Activated CD4-positive, alpha-beta T cell treated with anti-CD3 and anti-CD28 coated beads, Interleukin-2, amount 50 U/mL, for 24 hours (primary cell): Measurements from ENCODE around the gene STKLD1.
"Not testable (repeated sequence)": the region's sequence is repeated elsewhere in the genome, so short reads cannot be mapped to it uniquely, and the experiment has no call there.

Experiments used
- DNase-seq, 2 donors: peaks; one replicate each; pipeline ENCODE4 v3.0.0-alpha.2; 2020; ENCODE audit warnings: low read depth in 1 of 2, low spot score in 1 of 2

The STKLD1 gene

DNA sequence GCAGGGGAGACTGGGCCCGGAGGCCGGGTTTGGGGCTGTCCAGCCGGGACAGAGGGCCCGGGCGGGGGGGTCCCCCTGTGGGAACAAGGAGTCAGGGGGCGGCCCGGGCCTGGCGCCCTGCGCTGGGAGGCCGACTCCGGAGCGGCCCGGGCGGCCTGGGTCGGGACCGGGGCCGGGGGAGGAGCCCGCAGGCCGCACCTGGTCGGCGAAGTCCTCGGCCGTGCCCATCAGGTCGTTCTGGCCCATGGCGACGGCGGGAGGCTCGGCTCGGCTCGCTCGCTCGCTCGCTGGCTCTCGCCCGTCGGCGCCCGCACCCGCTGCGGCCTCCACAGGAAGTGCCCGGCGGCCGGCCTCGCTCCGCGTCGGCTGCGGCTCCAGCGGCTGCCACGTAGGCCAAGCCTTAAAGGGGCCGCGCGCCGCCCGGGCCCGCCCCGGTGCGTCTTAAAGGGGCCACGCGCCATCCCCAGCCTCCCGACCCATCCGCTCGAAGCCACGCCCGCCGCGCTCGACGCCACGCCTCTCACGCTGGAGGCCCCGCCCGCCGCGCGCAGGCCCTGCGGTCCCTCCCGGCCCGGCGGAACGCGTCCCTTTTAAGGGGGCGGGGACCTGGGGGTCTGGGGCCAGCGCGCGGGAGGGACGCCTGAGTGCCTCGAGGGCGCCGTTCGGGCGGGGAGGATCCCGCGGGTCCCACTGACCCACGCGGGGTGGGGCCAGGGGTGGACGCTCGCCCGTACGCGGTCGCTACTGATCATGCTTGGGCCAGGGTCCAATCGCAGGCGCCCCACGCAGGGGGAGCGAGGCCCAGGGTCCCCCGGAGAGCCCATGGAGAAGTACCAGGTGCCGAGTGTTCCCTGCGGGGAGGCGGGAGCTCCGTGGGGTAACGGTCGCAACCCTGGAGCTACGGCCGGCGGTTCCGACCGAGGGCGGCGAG is at the start of gene STKLD1, which contains the start of gene SURF4:
Gene STKLD1 (plus strand): TSS at position 643 of the 931 bp plus-strand sequence. CDS start 108 bp downstream, at position 751.
Gene SURF4 (minus strand): TSS at position 337 of the 931 bp plus-strand sequence. CDS start 91 bp downstream, at position 246.
- DNase-seq = peak; percentile 90 to 96

DNA sequence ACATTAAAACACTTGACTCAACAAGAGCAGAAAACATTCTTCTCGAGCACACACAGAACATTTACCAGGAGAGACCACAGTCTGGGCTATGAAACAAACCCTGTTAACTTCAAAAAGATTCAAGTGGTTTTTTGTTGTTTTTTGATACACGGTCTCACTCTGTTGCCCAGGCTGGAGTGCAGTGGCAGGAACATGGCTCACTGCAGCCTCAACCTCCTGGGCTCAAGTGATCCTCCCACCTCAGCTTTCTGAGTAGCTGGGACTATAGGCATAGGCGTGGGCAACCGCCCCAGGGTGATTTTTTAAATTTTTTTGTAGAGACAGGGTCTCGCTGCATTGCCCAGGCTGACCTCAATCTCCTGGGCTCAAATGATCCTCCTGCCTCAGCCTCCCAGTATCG is 49.1 kb upstream of the STKLD1 start:
- DNase-seq = not testable (repeated sequence)

DNA sequence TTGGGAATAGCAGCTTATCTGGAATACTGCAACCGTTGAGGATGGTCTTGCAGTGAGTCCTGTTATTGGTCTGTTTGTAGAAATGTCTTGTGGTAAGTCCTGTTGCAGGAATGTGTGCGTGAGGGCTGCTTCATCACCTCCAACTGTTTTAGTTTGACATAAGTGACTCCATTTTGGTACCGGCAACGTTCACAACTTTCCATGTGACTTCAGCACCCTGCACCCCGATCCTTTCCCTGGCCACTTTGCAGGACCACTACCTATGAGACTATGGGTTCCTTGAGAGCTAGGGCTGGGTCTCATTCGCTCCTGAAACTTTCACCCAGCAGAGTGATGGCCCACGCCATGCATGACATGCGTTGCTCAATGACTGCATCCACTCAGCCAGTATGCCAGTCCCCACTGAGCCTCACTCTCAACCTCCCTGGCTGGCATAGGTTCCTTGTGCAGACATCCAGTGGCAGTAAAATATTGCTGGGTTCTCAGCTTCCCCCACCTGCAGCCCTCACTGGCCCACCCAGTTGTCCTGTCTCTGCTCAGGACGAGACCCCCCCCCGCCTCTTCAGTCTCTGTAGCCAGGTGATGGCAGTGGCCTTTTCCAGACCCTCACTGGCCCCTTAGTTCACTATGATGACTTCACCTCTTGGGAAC is 48.2 kb upstream of the STKLD1 start:
- no peak for DNase-seq

DNA sequence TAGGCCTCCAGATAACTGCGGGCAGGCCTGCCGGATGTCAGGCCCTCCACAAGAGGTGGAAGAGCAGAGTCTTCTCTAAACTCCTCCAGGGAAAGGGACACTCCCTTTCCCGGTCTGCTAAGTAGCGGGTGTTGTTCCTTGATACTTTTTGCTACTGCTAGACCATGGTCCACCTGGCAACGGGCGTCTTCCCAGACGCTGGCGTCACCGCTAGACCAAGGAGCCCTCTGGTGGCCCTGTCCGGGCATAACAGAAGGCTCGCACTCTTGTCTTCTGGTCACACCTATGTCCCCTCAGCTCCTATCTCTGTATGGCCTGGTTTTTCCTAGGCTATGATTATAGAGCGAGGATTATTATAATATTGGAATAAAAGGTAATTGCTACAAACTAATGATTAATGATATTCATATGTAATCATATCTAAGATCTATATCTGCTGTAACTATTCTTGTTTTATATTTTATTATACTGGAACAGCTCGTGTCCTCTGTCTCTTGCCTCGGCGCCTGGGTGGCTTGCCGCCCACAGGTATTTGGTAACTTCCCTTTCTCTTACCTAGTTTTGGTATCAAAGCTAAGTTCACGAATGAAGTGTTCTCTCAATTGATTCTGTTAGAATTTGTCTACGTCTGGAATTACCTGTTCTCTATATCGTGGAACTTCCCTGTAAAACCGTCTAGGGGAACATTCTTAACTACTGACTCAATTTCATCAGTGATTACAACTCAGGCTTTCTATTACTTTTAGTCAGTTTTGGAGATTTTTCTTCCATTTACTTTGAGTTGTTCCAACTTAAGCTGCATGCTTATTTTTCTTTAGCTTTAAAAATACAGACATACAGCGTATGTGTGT is 46.6 kb upstream of the STKLD1 start:
- DNase-seq = not testable (repeated sequence)

DNA sequence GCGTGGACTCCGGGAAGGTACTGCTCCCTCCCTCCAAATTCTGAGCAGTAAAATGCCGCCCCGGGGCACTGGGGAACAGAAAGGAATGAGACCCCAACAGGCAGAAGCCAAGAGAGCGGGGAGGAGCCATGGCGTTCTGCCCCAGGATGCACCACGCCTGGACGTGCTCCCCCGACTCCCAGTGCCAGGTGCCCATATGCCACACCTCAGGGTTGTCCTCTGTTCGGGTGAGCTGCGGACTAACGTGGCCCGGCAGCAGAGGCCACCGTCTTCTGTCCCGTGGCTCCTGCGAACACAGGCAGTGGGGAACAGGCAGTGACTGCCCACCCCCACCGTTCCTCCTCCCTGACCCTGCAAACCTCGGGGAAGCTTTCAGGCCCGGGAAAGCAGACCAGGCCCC is 44.9 kb upstream of the STKLD1 start:
- no peak for DNase-seq

DNA sequence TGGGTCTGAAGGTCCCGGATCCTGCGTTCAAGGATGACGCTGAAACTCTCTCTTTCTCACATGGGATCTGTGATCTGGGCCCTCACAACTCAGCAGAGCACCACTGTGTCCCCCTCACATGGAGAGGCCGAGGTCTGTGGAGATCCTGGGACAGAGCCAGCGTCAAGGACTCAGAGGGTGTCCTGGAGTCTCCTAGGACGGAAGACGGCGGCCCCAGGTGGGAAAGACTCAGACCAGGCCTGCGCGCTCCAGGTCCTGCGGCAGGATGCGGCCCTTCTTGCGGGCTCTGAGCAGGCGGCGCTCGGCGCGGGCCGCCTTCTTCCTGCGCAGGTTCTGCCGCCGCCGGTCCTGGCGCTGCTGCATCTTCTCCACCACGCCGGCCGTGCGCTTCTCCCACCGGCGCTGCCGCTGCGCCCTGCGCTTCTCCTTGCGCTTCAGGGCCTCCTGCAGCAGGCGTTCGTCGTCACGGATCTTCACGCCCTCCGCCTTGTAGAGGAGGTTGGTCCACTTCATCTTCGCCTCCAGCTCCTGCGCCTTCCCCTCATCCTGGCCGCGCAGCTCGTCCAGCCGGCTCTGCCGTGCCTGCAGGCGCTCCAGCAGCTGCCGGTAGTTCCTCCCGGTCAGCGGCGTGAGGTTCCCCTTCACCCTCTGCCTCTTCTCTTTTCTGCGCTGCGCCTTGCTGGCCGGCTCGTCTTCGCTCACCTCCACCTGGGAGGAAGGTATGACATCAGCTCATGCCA is 44.4 kb upstream of the STKLD1 start:
- no peak for DNase-seq

DNA sequence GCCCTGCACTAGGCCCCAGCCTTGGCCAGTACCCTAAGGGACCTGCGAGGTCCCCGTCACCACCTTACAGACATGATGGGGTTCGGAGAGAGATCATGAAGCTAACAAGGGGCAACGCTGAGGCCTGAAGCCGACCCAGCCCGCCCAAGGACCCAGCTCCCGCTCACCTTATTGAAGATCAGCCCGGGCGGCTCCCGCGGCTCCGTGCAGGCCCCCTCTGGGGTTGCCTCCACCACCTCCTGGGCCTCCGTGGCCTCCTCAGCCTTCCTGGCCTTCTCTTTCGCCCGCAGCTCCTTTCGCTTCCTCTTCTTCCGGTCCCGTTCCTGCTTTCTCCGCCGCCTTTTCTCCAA is 43.8 kb upstream of the STKLD1 start:
- DNase-seq = no peak

DNA sequence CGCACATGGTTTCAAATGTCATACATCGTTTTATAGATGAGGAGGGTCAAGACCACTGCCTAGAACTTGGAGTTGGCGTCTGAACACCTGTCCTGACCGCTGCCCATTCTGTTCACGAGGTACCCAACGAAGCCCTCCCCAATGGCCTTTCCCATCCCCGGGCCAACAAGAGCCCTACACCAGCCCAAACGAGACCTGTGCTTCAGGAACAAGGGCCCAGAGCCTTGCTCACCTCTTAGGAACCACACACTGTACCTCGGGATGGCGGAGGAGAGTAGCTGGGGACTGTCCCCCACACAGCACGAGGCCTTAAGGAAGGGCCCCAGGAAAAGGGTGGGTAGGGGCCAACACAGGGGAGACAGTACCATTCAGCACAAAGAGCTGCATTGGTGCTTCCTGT is 43.2 kb upstream of the STKLD1 start:
- DNase-seq = no peak

DNA sequence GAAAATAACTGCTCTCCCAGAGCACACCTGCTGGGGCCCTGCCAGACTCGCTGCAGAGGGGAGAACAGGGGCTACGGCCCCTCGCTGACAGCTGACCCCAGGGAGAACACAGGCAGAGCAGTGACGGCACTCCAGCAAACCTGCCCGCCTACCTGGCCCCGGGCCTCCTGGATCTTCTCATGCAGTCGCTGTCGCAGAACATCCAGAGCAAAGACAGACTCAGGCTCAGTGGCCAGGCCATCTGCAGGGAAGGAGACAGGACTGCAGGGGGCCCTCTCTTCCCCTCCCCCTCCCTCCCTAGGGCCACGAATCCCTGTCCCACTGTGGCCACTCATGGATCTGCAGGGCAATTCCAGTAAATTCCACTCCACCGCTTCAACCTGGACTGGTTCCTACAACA is 42.6 kb upstream of the STKLD1 start:
- DNase-seq = no peak

DNA sequence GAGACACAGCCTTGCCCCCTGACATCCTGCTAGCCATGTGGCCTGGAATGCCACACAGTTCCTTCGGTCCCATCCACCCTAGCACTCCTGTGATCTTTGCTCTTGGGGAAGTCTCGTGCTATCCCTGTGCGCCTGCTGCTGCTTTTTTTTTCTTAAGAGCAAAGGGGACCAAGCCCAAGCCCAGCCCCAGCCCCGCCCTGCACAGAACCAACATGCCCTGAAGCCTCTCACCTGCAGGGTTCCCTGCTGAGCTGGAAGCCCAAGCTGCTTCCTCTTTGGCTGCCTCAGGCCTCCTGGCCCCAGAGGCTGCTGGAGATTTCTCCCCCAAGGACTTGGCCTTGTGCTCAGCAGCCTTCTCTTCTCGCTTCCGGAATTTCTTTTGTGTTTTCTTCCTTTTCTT is 42.0 kb upstream of the STKLD1 start:
- DNase-seq = no peak

DNA sequence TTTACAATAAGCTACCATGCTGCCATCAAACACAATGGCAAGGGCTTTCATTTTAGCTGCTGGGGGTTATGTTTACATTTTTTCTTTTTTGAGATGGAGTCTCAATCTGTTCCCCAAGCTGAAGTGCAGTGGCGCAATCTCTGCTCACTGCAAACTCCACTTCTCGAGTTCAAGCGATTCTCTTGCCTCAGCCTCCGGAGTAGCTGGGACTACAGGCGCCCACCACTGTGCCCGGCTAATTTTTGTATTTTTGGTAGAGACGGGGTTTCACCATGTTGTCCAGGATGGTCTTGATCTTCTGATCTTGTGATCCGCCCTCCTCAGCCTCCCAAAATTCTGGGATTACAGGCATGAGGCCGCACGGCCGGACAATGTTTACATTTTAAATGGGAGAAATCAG is 41.3 kb upstream of the STKLD1 start:
- not testable (repeated sequence) for DNase-seq

DNA sequence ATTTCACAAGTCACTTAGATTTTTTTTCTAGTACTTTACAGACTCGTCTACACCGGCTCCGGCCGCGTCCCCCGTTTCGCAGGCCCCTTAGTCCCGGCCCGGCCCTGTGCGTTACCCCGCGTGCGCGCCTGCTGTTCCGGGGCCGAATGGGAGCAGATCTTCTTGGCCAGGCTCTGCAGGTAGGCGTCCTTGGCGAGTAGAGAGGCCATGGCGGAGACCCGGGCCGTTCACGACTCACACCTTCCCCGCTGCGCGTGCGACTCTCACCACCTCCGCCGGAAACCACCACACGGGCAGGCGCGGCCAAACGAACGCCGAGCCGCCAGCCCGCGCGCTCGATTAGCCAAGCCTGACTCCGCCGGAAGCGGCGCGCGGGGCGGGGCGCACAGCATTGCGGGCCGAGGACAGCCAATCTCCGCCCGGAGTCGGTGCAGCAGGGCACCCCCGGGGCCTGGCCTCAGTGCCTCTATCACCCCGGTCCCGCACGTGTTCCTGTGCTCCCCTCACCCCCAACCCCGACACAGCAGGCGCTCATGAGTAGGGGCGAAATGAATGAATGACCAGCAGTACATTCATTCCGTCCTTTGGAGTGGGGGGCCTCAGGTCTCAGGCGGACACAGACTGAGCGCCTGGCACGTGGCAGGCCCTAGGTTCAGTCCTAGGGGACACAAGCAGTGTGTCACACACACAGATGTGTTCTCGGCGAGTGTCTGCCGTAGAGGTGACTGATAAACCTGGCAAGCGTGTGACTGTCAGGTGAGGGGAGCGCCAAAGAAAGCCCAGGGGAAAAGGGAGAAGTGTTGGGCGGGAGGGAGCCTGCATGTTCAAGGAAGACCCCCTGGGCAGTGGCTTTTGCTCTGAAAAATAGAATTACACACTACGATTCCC is 40.0 kb upstream of the STKLD1 start, which contains the start of gene SURF6:
Gene SURF6 (minus strand): TSS at position 265 of the 888 bp plus-strand sequence. CDS start 56 bp downstream, at position 209.
- DNase-seq = peak; percentile 90 to 94

DNA sequence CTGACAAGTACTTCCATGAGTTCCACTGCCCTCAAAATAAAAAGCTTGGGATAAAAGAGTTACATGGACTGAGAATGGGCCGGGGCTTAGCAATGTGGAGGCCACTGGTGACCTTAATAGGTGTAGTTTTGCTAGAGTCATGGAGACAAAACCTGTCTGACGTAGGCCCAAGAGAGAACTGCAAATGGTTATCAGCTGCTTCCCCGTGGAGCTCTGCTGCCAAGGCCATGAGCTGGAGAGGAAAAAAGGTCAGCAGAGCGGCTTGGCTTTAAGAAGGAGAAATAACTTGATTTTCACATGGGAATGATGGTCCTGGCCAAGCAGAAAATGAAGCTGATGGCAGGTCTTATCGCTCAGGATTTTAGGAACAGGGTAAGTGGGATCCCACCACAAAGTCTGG is 36.5 kb upstream of the STKLD1 start:
- DNase-seq = no peak

DNA sequence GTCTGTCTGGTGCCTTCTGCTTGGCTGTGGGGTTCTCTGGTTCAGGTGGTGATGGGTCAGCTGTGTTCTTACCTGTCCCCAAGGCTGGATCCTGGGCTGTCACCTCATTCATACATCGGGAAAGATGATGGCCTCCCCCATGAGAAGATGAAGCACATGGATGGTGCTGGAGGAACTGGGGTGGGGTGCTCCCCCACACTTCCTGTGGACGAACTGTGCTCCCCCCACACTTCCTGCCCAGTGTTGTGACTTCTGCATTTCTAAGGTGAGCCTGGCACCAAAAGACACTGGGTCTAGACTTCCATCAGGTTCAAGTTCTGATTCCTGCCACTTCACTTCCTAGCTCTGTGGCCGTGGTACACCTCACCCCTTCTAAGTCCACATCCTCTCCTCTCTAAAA is 35.9 kb upstream of the STKLD1 start:
- DNase-seq = no peak

DNA sequence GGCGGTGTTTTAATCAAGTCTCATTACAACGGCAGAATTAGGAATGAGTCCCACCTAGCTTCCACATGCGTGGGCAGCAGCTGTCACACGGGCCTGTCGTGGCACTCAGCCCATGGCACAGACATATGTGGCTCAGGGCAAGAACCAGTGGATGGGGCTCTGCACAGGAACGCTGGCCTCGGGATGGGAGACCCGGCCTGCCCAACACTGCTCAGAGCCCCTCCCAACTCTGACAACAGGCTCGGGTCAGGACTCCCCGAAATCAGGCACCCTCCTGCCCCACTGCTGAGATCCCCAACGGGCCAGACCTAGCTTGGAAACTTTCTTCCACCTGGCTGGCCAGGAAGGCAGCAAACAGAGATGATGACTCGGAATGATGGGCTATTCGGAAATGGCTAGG is 35.2 kb upstream of the STKLD1 start:
- no peak for DNase-seq

DNA sequence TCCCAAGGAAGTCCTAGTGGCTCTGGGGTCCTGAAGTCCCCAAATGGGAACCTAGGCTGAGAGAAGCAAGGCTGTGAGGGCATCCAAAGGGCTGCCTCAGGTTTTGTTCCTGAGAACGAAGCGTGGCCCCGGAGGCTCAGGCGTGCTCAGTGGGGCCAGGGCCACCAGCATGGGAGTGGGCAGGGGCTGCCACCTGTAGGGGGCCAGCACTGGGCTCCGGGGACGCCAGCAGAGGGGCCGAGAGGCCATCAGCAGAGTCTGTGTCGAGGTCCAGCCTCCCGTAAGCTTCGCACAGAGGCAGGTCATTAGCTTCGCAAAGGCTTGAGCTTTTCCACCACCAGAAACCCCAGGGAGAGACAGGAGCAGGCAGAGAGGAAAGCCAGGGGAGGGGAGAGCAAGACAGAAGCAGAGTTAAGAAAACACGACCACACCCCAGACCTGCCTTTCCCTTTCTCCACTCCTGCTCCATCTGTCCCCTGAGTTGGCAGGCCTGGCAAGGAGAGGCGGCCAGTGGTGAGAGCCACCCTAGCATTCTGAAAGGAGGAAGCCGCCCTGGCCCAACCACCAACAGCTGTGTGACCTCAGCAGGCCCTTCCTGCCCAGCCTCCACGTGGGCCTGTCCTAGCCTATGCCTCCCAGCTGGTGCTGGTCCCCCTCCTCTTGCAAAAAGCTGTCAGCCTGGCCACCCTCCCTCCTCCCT is 34.6 kb upstream of the STKLD1 start:
- no peak for DNase-seq

DNA sequence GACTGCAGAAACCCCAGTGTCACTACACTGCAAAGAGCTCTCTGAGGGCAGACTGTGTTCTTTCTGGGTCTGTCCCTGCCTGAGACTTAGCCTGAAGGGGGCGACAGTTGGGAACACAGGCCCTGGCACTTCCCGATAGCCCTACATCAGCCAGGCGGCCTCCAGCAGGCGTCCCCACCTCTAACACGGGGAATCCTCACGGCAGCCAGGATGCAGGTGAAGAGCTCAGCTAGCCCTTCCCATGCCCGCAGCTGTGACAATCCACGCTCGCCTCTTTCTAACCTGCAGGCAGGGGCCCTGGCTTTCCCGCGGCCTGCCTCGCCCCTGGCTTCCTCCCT is 34.1 kb upstream of the STKLD1 start:
- no peak for DNase-seq

DNA sequence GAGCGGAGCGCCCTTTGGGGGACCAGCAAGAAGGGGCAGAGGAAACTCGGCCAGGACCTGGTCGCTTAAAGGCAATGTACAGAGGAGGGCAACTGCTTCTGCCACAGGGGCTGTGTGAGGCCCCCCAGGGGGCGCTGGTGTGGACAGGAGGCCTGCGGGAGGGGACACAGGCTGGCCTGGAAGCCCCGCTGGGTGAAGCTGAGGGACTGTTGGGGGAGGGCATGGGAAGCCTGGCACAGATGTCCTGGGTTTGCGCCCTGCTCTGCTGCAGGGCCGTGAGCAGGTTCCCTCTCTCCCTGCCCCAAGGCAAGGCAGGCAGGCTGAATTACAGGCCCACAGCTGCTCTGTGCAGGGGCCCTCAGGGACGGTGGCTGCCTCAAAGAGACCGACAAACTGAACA is 33.6 kb upstream of the STKLD1 start:
- DNase-seq = no peak

DNA sequence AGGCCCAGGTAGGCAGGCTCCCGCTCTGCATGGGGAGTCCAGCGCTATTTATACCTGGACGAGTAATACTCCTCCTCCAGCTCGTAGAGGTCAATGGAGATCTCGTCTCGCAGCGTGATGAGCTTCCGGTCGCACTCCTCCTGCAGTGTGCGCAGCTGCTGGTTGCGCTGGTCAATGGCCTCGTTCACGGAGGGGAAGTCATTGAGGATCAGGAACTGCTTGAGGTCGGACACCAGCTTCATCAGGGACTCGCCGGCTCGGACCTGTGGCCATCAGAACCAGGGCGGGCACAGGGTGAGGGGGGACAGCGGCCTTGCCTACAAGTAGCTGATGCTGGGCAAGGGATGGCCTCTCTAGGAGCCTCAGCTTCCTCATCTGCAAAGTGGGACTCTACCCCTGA is 32.1 kb upstream of the STKLD1 start:
- DNase-seq = no peak
